ENCODE results near the gene TRAPPC8.
"Not testable (repeated sequence)": the region's sequence is repeated elsewhere in the genome, so short reads cannot be mapped to it uniquely, and the experiment has no call there.

The TRAPPC8 gene

DNA sequence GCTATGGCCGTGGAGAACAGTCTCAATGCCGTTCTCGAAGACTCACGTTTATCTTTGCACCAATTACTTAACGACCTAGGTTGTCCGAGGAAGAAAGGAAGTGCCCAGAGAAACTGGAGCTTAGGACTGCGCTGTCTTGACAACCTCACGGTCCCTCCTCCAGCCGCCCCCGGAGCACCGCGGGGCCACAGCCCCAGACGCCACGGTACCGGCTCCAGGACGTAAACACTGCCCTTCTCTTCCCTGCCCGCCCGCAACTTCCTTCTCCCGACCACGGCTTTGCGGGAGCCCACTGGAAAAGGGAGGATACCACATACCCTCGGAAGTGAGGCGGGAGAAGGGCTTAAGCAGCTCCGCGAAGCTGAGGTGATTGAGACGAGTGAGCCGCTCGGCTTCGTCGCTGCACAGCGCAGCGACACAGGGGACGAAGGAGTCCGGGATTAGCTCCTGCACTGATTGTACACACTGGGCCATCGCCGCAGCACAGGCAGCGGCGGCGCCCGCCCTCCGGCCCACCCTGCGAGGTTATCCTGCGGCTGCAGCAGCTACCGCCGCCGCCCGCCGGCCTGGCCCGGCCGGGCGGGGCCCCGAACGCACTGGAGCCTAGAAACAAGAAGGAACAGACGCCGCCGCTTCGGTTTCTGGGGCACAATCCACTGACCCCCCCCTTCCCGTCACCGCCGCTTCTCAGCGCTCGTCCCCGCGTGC, 483 bp downstream of the TRAPPC8 start:
- no peaks in the 10 kb centered on the region for H3K27me3 ChIP-seq (ENCODE audit: insufficient read depth, poor library complexity, severe bottlenecking)
- H3K27ac ChIP-seq (replicated peaks) = peak overlapping the region; percentile 93
- TF ChIP-seq GABPA (IDR thresholded peaks at IDR 0.05; ENCODE audit: low read depth) (0 out of 2 replicates have a peak, but pooled peaks have one; percentile 24), POLR2AphosphoS5 (IDR thresholded peaks at IDR 0.05; ENCODE audit: low read depth) (0 out of 2 replicates have a peak, but pooled peaks have one; percentile 0), SPI1 (IDR thresholded peaks at IDR 0.05; ENCODE audit: borderline replicate concordance, low read depth) (peak; percentile 84)
- TF ChIP-seq, protein P1, sequence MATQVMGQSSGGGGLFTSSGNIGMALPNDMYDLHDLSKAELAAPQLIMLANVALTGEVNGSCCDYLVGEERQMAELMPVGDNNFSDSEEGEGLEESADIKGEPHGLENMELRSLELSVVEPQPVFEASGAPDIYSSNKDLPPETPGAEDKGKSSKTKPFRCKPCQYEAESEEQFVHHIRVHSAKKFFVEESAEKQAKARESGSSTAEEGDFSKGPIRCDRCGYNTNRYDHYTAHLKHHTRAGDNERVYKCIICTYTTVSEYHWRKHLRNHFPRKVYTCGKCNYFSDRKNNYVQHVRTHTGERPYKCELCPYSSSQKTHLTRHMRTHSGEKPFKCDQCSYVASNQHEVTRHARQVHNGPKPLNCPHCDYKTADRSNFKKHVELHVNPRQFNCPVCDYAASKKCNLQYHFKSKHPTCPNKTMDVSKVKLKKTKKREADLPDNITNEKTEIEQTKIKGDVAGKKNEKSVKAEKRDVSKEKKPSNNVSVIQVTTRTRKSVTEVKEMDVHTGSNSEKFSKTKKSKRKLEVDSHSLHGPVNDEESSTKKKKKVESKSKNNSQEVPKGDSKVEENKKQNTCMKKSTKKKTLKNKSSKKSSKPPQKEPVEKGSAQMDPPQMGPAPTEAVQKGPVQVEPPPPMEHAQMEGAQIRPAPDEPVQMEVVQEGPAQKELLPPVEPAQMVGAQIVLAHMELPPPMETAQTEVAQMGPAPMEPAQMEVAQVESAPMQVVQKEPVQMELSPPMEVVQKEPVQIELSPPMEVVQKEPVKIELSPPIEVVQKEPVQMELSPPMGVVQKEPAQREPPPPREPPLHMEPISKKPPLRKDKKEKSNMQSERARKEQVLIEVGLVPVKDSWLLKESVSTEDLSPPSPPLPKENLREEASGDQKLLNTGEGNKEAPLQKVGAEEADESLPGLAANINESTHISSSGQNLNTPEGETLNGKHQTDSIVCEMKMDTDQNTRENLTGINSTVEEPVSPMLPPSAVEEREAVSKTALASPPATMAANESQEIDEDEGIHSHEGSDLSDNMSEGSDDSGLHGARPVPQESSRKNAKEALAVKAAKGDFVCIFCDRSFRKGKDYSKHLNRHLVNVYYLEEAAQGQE (IDR thresholded peaks at IDR 0.05; ENCODE audit: insufficient replicate concordance, low read depth) = no peak
- H3K4me3 ChIP-seq (replicated peaks; ENCODE audit: insufficient read depth, low read length) = peak overlapping the region; percentile 89
- DNase-seq (ENCODE audit: low read depth in 1 of 2, low spot score in 1 of 2) = peak; percentile 67 to 69

DNA sequence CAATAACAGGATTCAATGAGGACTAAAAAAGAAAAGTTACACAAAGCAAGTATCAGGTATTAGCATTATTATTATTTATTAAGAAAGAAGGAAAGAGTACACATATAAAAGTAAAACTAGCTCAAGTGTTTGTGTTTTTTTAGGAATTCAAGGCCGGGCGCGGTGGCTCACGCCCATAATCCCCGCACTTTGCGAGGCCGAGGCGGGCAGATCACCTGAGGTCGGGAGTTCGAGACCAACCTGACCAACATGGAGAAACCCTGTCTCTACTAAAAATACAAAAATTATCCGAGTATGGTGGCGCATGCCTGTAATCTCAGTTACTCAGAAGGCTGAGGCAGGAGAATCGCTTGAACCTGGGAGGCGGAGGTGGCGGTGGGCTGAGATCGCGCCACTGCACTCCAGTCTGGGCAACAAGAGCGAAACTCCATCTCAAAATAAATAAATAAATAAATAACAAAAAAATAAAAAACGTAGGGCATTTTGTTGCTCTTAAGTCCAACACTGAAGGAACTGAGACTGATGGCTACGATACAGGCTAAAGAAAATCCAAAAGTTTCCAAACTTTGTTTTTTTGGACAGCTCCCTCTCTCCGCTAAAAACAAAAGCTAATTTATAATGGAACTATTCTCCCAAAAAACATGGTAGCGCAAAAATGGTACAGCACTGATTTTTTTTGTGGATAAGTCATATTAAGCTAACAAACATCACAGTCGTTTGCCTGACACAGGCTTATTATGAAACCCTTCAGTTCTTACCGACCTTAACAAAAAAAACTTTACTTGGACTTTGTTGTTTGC, 1.7 kb downstream of the TRAPPC8 start:
- peak overlapping the region; percentile 93 for H3K27ac ChIP-seq (replicated peaks)
- DNase-seq (ENCODE audit: low read depth in 1 of 2, low spot score in 1 of 2) = no peak
- TF ChIP-seq POLR2AphosphoS5 (IDR thresholded peaks at IDR 0.05; ENCODE audit: low read depth) (no peak), GABPA (IDR thresholded peaks at IDR 0.05; ENCODE audit: low read depth) (no peak), SPI1 (IDR thresholded peaks at IDR 0.05; ENCODE audit: borderline replicate concordance, low read depth) (no peak)
- TF ChIP-seq, protein P1 (IDR thresholded peaks at IDR 0.05; ENCODE audit: insufficient replicate concordance, low read depth) = peak; percentile 56
- TF ChIP-seq, protein P2, sequence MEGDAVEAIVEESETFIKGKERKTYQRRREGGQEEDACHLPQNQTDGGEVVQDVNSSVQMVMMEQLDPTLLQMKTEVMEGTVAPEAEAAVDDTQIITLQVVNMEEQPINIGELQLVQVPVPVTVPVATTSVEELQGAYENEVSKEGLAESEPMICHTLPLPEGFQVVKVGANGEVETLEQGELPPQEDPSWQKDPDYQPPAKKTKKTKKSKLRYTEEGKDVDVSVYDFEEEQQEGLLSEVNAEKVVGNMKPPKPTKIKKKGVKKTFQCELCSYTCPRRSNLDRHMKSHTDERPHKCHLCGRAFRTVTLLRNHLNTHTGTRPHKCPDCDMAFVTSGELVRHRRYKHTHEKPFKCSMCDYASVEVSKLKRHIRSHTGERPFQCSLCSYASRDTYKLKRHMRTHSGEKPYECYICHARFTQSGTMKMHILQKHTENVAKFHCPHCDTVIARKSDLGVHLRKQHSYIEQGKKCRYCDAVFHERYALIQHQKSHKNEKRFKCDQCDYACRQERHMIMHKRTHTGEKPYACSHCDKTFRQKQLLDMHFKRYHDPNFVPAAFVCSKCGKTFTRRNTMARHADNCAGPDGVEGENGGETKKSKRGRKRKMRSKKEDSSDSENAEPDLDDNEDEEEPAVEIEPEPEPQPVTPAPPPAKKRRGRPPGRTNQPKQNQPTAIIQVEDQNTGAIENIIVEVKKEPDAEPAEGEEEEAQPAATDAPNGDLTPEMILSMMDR (IDR thresholded peaks at IDR 0.05; ENCODE audit: insufficient read depth, low read length) = no peak
- H3K4me3 ChIP-seq (replicated peaks; ENCODE audit: insufficient read depth, low read length) = peak overlapping the region; percentile 89
- H3K27me3 ChIP-seq (ENCODE audit: insufficient read depth, poor library complexity, severe bottlenecking) = no peaks in the 10 kb centered on the region

DNA sequence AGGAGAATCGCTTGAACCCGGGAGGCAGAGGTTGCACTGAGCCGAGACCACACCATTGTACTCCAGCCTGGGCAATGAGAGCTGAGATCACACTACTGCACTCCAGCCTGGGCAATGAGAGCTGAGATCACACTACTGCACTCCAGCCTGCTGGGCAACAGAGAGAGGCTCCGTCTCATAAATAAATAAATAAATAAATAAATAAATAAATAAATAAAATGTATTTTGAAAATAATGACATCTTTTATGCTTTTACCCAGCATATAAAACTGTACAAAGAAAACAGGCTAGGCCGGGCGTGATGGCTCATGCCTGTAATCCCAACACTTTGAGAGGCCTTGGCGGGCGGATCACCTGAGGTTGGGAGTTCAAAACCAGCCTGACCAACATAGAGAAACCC, 8.2 kb downstream of the TRAPPC8 start:
- not testable (repeated sequence) for H3K4me3 ChIP-seq (replicated peaks; ENCODE audit: insufficient read depth, low read length); H3K27me3 ChIP-seq (ENCODE audit: insufficient read depth, poor library complexity, severe bottlenecking); DNase-seq (ENCODE audit: low read depth in 1 of 2, low spot score in 1 of 2); H3K27ac ChIP-seq (replicated peaks)

DNA sequence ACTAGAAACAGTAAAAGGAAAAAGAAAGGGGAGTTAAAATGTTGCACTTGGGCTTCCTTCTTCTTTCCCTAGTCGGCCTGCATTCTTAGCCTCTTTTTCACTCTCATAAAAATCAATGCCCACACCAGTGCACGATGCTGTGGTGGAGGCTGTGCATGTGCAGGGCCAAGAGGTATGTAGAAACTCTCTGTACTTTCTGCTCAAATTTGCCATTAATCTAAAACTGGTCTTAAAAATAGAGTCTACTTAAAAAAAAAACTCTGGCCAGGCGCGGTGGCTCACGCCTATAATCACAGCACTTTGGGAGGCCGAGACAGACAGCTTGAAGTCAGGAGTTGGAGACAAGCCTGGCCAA, 11.1 kb downstream of the TRAPPC8 start:
- Histone ChIP-seq H3K27ac (replicated peaks) (no peak overlapping the region), H3K27me3 (ENCODE audit: insufficient read depth, poor library complexity, severe bottlenecking) (no peaks in the 10 kb centered on the region), H3K4me3 (replicated peaks; ENCODE audit: insufficient read depth, low read length) (no peak overlapping the region)
- TF ChIP-seq, protein P2 (IDR thresholded peaks at IDR 0.05; ENCODE audit: insufficient read depth, low read length) = no peak
- TF ChIP-seq, protein P1 (IDR thresholded peaks at IDR 0.05; ENCODE audit: insufficient replicate concordance, low read depth) = no peak
- TF ChIP-seq POLR2AphosphoS5 (IDR thresholded peaks at IDR 0.05; ENCODE audit: low read depth) (no peak), SPI1 (IDR thresholded peaks at IDR 0.05; ENCODE audit: borderline replicate concordance, low read depth) (no peak), GABPA (IDR thresholded peaks at IDR 0.05; ENCODE audit: low read depth) (no peak)
- DNase-seq (ENCODE audit: low read depth in 1 of 2, low spot score in 1 of 2) = no peak
